ENCODE measurements around the gene RBFA.

RBFA gene

DNA sequence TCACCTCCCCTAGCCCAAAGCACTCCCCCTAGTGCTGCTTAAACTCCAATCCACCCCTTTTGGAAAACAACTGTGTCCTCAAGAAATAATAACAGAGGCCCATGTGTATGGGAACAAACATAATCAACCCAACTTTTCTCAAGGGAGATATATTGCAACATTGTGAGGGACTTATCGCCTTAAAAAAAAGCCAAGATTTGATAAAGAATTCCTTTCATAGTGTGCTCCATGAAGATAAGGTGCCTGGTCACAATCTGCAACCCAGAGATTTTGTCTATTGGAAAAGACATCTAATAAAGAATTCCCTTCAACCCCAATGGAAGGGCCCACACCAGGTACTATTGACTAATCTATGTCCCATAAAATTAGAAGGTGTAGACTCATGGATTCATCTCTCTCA is 4.5 kb upstream of the RBFA start:
- no peak for DNase-seq (ENCODE audit: low read depth in 3 of 3)

- peak; percentile 34 to 54 (median 37) for DNase-seq (ENCODE audit: low read depth in 3 of 3)
Observed at GRCh38 chr18:80033181-80034067, 810 bp upstream of the RBFA start.

DNA sequence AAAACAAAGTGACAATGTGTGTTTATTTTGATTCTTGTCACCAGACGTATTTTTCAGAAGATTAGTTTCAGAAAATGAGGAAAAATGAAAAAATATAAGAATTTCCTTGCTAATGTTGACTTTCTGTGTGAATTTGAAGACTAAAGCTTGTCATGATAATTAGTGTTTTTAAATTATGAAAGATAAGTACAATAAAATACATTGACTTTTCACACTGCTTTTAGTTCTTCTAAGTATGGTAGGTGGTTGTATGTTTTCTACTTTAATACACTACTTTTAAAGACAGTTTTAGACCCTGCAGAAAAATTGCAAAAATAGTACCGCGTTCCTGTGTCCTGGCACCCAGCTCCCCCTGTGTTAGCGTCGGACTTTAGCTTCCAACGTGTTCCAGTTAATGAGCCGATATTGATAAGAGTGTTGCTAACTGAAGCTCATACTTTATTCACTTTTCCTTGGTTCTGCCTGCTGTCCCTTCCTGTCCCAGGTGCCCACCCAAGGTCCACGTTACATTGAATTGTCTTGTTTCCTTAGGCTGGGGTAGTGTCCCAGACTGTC is 695 bp downstream of the RBFA start:
- DNase-seq (ENCODE audit: low read depth in 3 of 3) = no peak

DNA sequence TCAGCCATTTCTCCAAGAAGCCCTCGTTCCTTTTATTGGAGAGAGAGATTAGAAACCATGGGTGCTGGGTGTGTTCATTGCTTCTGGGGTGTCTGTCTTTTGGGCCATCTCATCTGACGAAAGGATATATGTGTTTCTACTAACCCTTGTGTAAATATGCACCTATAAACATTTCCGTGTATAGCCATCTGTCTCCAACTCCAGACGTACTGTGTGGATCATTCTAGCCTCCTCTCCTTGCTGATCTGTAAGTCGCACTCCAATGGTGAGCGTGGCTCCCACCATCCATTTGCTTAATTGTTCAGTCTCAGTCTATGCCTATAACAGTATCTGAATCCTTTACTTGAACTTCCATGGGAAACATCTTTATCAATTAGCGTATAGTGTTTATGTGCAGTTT is 1.8 kb downstream of the RBFA start:
- DNase-seq (ENCODE audit: low read depth in 3 of 3) = no peak

- no peak for DNase-seq (ENCODE audit: low read depth in 3 of 3)
Observed at GRCh38 chr18:80037300-80037699, 3.1 kb downstream of the RBFA start.

DNA sequence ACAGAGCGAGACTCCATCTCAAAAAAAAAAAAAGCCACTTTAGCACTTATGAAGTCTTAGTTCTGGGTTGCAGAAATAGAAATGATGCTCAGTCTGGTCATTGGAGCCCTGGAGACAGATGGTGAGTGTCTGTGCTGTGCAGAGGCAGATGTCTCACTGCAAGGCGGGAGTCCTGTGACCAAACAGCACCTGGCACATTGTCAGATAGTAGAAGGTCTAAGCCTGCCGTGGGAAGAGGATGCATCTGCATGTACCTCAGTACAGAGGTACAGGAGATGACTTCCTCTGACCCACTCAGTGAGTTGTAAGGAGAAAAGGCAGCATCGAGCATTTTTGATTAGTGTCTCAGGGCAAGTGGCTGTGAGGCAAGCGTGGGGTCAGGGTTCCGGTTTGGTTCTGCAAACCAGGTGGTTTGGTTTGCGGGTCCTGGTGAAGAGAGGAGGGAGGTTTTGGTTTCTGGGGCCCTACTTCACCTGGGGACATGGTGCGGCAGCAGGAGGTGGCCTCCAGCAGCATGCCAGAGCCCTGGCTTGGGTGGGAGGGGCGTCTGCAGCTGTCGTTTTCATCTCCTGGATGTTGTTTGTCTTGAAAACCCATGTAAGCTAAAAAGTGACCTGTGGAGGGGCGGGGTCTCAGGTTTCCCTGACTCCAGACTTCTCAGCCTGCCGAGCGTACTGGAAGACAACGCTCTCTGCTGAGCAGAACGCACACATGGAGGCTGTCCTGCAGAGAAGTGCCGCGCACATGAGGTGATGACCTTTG is 3.8 kb downstream of the RBFA start:
- DNase-seq (ENCODE audit: low read depth in 3 of 3) = no peak

DNA sequence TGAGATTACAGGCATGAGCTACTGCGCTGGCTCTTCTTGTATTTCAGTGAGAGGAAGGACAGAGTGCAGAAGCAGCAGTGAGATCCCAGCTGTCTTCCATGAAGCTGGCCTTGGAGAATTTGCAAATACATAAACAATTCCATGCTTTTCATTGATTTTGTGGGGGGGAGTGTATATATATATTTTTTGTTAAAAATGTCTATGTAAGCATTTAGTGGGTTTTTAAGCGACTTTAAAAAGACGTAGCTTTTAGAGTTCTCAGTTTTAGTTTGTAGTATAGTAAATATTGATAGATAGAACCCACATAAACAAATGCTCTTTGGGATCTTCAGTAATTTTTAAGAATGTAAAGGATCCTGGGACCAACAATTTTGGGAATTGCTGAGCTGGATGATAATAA is 6.3 kb downstream of the RBFA start:
- DNase-seq (ENCODE audit: low read depth in 3 of 3) = no peak

DNA sequence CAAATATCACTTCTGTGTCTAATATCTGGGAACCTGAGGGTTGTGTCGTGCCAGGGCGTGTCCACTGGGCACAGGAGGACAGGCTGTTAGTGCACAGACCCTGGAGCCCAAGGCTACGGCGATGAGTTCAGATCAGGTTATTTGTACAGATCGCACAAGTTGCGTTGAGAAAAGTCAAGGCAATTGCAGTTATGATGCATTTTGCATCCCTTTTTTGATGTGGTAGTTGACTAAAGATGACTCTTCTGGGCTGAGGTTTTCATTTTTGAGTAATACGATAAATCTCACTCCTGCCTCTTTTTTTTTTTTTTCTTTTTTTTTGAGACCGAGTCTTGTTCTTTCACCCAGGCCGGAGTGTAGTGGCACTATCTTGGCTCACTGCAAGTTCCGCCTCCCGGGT is 7.2 kb downstream of the RBFA start:
- DNase-seq (ENCODE audit: low read depth in 3 of 3) = no peak

GRCh38 chr18:80042785-80043184 is 8.6 kb downstream of the RBFA start:
- DNase-seq (ENCODE audit: low read depth in 3 of 3) = no peak

DNA sequence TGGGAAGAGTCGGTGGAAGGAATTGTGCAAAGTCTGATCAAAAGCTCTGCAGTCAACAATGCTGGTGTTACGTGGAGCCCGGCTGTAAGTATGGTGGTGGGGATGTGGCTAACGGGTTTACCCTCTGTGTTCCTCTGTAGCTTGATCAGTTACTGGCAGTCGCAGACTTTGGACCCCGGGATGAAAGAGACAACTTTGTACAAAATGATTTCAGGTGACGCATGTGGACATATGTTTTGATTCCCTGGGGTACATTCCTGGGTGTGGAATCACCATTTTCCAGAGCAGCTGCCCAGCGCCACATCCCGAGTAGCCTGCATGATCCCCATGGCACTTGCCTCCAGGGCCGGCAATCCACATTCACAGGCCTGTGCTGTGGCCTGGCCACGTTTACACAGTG is 9.8 kb downstream of the RBFA start:
- no peak for DNase-seq (ENCODE audit: low read depth in 3 of 3)

- no peak for DNase-seq (ENCODE audit: low read depth in 3 of 3)
Observed at GRCh38 chr18:80046011-80046410, 11.8 kb downstream of the RBFA start.

DNA sequence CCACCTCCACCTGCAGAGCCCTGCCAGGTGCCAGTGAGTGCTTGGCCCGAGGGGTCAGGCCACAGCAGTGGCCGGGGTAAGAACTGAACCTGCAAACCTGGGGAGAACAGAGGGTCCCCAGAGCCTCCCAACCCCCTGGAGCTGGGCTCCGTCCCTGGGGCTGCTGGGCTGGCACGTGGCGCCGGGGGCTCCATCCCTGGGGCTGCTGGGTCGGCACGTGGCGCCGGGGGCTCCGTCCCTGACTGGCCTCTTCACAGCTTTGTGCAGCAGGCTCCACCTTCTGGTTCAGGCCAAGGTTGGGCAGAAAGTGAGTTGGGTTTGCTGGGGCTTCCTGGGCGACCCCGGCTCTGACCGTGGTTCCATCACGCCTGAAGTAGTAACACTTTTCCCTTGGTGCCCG is 12.2 kb downstream of the RBFA start:
- DNase-seq (ENCODE audit: low read depth in 3 of 3) = no peak

DNA sequence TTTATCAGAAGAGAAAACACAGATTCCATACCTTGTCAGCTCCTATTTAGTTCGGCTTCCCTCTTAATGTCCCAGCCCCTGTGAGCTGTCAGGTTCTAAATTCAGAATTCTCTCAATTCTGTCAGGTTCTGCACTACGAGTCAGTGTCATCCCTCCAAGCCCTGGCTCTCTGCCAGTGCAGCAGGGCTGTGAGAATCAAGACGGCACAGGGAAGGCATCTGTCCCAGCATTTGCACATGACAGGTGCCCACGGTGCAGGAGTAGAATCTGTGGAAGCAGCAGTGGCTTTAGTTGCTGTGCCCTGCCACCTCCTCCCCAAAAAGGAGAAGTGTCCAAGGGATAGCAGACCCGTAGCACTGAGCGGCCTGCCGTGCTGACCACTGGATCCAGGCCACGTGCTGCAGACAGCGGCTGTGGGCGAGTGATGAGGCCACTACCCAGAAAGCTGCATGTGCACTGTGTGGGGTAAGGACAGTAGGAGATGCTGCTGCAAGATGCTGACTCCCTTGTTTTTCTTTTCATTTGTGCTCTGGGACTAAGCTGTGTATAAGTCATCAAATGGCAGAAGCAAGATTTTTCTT is 12.8 kb downstream of the RBFA start:
- no peak for DNase-seq (ENCODE audit: low read depth in 3 of 3)

DNA sequence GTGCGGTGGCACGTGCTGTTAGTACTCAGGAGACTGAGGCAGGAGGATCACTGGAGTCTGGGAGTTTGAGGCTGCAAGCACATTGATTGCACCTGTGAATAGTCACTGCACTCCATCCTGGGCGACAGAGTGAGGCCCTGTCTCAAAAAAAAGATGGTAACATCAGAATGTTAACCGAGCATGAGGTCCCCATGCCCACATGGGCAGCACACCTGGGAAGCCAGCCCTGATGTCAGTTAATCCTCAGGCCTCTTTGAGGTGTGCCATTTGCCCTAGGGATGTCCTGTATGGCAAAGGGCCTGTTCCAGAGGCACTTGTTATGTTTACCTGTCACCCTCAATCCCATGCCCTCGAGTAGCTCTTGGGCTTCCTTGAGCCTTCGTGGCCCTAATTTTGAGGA is 16.6 kb downstream of the RBFA start:
- no peak for DNase-seq (ENCODE audit: low read depth in 3 of 3)

DNA sequence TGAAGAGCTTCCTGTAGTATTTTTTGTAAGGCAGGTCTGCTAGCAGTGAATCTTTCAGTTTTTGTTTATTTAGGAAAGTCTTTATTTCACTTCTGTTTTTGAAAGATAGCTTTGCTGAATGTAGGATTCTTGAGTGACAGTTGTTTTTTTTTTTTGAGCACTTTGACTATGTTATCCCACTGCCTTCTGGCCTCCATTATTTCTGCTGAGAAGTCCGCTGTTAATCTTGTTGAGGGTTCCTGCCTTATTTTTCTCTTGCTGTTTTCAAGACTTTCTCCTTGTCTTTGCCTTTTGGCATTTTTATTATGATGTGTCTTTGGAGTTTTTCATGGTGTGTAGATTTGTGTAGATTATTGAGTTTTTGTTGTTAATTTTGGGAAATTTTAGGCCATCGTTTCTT is 21.9 kb downstream of the RBFA start:
- DNase-seq (ENCODE audit: low read depth in 3 of 3) = no peak

DNA sequence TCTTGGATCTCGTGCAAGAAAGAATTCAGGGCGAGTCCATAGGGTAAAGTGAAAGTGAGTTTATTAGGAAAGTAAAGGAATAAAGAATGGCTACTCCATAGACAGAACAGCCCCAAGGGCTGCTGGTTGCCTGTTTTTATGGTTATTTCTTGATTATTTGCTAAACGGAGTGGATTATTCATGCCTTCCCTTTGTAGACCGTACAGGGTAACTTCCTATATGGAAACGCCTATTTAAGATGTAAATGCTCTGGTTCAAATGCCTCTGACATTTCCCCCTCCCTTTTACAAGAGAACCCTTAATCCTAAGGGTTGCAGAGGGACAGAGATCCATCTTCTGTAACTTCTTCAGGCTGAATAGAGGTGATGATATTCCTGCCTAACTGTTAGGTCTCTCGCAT is 25.7 kb downstream of the RBFA start:
- no peak for DNase-seq (ENCODE audit: low read depth in 3 of 3)

DNA sequence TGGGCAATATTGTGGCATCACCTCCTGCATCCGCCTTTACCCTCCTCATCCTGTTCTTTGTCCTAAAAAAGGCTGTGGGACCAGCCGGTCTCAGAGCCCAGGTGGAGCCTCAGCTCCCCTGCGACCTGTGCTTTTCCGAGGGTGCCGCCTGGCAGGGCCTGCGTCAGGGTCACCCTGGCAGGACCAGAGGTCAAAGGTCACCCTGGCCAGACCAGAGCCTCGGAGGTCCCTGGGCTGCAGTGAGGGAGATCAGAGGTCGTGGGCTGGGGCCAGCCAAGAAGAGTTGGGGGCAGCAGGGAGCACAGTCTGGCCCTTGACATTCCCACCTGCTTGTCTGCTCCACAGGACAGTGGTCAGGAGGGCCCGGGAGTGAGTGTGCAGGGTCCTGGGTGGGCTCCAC is 31.5 kb downstream of the RBFA start:
- DNase-seq (ENCODE audit: low read depth in 3 of 3) = no peak

GRCh38 chr18:80067321-80067720 is 33.1 kb downstream of the RBFA start:
- no peak for DNase-seq (ENCODE audit: low read depth in 3 of 3)

GRCh38 chr18:80067897-80068296 is 33.7 kb downstream of the RBFA start:
- no peak for DNase-seq (ENCODE audit: low read depth in 3 of 3)

- no peak for DNase-seq (ENCODE audit: low read depth in 3 of 3)
Observed at GRCh38 chr18:80068571-80069272, 34.5 kb downstream of the RBFA start.

GRCh38 chr18:80070825-80071224 is 36.6 kb downstream of the RBFA start:
- no peak for DNase-seq (ENCODE audit: low read depth in 3 of 3)

DNA sequence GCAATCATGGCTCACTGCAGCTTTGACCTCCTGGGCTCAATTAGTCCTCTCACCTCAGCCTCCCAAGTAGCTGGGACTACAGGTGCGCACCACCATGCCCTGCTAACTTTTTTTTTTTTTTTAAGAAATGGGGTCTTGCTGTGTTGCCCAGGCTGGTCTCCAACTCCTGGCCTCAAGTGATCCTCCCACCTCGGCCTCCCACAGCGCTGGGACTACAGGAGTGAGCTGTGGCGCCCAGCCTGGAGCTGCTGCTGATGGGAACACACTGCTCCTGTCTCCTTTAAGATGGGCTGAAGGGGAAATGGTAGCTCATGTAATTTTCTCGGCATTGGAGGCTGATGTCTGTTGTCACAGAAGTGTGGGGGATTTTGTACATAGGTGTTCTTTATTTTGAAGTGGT is 39.9 kb downstream of the RBFA start:
- DNase-seq (ENCODE audit: low read depth in 3 of 3) = no peak

All from stimulated activated CD4-positive, alpha-beta T cell treated with anti-CD3 and anti-CD28 coated beads, TNF-alpha, amount 100 ng/mL, for 24 hours (primary cell).